ENCODE data around the gene ECI2.

The ECI2 gene

GRCh38 chr6:4134841-4135664, at the start of gene ECI2:
Gene ECI2 (minus strand): TSS chr6:4135575. CDS start chr6:4135560, 15 bp downstream.
- H3K9me3 ChIP-seq (ENCODE audit: low read length) = no peaks in the 10 kb centered on the region
- peak within 1 kb of the TSS; percentile 83 to 92 for H3K4me3 ChIP-seq (ENCODE audit: low read depth in 1 of 2, low read length in 2 of 2)
- no peaks in the 10 kb centered on the region for H3K27me3 ChIP-seq (ENCODE audit: control insufficient read depth in 1 of 2, insufficient read depth in 2 of 2, low read length in 2 of 2)
- H3K9ac ChIP-seq (ENCODE audit: low read length) = peak within 1 kb of the TSS; percentile 59
- peaks cover 7% of the 10 kb centered on the region for H3K36me3 ChIP-seq (ENCODE audit: insufficient read depth, low read length)
- peaks cover 18% of the 10 kb centered on the region for H3K4me1 ChIP-seq (ENCODE audit: insufficient read depth, low read length)
- H3K27ac ChIP-seq (ENCODE audit: low read depth, low read length) = peak within 1 kb of the TSS; percentile 90

- Histone ChIP-seq H3K27ac (ENCODE audit: low read depth, low read length) (no peak overlapping the region), H3K9me3 (ENCODE audit: low read length) (no peaks in the 10 kb centered on the region), H3K27me3 (ENCODE audit: control insufficient read depth in 1 of 2, insufficient read depth in 2 of 2, low read length in 2 of 2) (no peaks in the 10 kb centered on the region), H3K36me3 (ENCODE audit: insufficient read depth, low read length) (no peaks in the 10 kb centered on the region), H3K4me3 (ENCODE audit: low read depth in 1 of 2, low read length in 2 of 2) (no peak overlapping the region), H3K9ac (ENCODE audit: low read length) (no peak overlapping the region), H3K4me1 (ENCODE audit: insufficient read depth, low read length) (no peaks in the 10 kb centered on the region)
These were observed 45.4 kb upstream of the ECI2 start for GRCh38 chr6:4180652-4181255.

DNA sequence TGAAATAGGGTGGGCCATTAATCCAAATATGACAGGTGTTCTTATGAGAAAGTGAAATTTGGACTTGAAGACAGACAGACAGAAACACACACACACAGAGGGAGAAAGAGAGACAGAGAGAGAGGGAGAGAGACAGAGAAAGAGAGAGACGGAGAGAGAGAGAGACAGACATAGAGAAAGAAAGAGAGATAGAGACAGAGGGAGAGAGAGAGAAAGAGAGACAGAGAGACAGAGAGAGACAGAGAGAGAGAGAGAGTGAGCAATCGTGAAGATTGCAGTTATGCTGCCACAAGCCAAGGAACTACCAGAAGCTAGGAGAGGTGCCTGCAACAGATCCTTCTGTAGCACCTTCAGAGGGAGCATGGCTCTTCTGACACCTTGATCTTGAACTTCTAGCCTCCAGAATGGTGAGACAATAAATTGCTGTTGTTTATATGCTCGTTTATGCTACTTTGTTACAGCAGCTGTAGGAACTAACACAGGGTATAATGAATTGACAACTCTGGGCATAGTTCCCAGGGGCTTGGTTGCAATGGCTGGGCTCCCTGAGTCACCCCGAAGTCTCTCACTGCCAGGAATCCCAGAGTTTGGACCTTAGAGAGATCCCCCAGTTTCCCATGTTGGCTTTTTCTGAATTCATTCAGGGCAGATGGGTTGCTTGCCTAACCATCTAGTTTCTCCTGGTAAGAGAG, 44.7 kb upstream of the ECI2 start:
- Histone ChIP-seq H3K36me3 (ENCODE audit: insufficient read depth, low read length) (no peaks in the 10 kb centered on the region), H3K27ac (ENCODE audit: low read depth, low read length) (no peak overlapping the region)

GRCh38 chr6:4178737-4179333, 43.5 kb upstream of the ECI2 start:
- H3K27ac ChIP-seq (ENCODE audit: low read depth, low read length) = no peak overlapping the region
- no peaks in the 10 kb centered on the region for H3K36me3 ChIP-seq (ENCODE audit: insufficient read depth, low read length)
- no peaks in the 10 kb centered on the region for H3K4me1 ChIP-seq (ENCODE audit: insufficient read depth, low read length)
- no peaks in the 10 kb centered on the region for H3K9me3 ChIP-seq (ENCODE audit: low read length)
- H3K27me3 ChIP-seq (ENCODE audit: control insufficient read depth in 1 of 2, insufficient read depth in 2 of 2, low read length in 2 of 2) = no peaks in the 10 kb centered on the region
- no peak overlapping the region for H3K9ac ChIP-seq (ENCODE audit: low read length)
- H3K4me3 ChIP-seq (ENCODE audit: low read depth in 1 of 2, low read length in 2 of 2) = no peak overlapping the region

More for the DNA sequence above, 44.7 kb upstream of the ECI2 start:
- H3K4me1 ChIP-seq (ENCODE audit: insufficient read depth, low read length) = no peaks in the 10 kb centered on the region
- no peak overlapping the region for H3K4me3 ChIP-seq (ENCODE audit: low read depth in 1 of 2, low read length in 2 of 2)
- no peak overlapping the region for H3K9ac ChIP-seq (ENCODE audit: low read length)
- no peaks in the 10 kb centered on the region for H3K27me3 ChIP-seq (ENCODE audit: control insufficient read depth in 1 of 2, insufficient read depth in 2 of 2, low read length in 2 of 2)
- no peaks in the 10 kb centered on the region for H3K9me3 ChIP-seq (ENCODE audit: low read length)

DNA sequence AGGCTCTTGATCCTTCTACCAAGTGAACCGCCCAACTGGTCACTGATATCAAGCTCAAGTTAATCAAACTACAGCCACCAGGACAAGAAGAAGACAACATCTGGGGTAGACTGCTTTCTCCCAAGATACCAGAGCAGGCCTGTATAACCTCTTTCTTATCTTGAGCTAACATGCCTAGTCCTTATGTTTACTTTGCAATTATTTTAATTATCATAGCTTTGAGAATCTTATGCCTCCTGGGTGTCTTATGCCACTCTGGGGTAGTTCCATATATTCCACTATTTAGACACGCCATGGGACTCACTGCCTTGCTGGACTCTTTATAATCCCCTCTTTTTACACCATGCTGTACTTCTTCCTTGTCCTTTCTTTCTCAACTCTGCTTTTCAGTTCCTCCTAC, 41.5 kb upstream of the ECI2 start:
- Histone ChIP-seq H3K4me3 (ENCODE audit: low read depth in 1 of 2, low read length in 2 of 2) (no peak overlapping the region), H3K27me3 (ENCODE audit: control insufficient read depth in 1 of 2, insufficient read depth in 2 of 2, low read length in 2 of 2) (no peaks in the 10 kb centered on the region), H3K9me3 (ENCODE audit: low read length) (no peaks in the 10 kb centered on the region), H3K4me1 (ENCODE audit: insufficient read depth, low read length) (no peaks in the 10 kb centered on the region), H3K36me3 (ENCODE audit: insufficient read depth, low read length) (no peaks in the 10 kb centered on the region), H3K27ac (ENCODE audit: low read depth, low read length) (no peak overlapping the region), H3K9ac (ENCODE audit: low read length) (no peak overlapping the region)

DNA sequence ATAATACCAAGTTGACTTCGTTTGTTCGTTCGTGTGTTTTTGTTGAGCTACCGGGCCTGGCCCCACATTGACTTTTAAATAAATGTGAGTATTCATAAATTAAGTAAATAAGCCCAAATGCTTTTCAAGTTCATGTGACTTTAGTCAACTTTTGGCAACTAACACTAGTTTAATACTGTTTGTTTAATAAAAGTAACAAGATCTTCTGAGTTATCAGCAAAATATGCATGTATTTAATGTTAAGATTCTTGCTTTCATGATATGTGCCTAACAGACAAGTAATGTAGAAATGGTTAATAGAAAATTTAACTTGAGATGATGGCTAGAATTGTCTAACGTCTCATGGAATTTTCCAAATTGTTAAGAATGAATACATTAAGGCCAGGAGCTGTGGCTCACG, 38.7 kb upstream of the ECI2 start:
- no peak overlapping the region for H3K9ac ChIP-seq (ENCODE audit: low read length)
- H3K27me3 ChIP-seq (ENCODE audit: control insufficient read depth in 1 of 2, insufficient read depth in 2 of 2, low read length in 2 of 2) = no peaks in the 10 kb centered on the region
- no peak overlapping the region for H3K4me3 ChIP-seq (ENCODE audit: low read depth in 1 of 2, low read length in 2 of 2)
- H3K36me3 ChIP-seq (ENCODE audit: insufficient read depth, low read length) = no peaks in the 10 kb centered on the region
- H3K9me3 ChIP-seq (ENCODE audit: low read length) = no peaks in the 10 kb centered on the region
- no peak overlapping the region for H3K27ac ChIP-seq (ENCODE audit: low read depth, low read length)
- H3K4me1 ChIP-seq (ENCODE audit: insufficient read depth, low read length) = no peaks in the 10 kb centered on the region

GRCh38 chr6:4172368-4172767, 37.0 kb upstream of the ECI2 start:
- Histone ChIP-seq H3K27me3 (ENCODE audit: control insufficient read depth in 1 of 2, insufficient read depth in 2 of 2, low read length in 2 of 2) (no peaks in the 10 kb centered on the region), H3K4me1 (ENCODE audit: insufficient read depth, low read length) (no peaks in the 10 kb centered on the region)

GRCh38 chr6:4170297-4170696, 34.9 kb upstream of the ECI2 start:
- Histone ChIP-seq H3K27me3 (ENCODE audit: control insufficient read depth in 1 of 2, insufficient read depth in 2 of 2, low read length in 2 of 2) (no peaks in the 10 kb centered on the region), H3K4me3 (ENCODE audit: low read depth in 1 of 2, low read length in 2 of 2) (no peak overlapping the region), H3K36me3 (ENCODE audit: insufficient read depth, low read length) (no peaks in the 10 kb centered on the region), H3K27ac (ENCODE audit: low read depth, low read length) (no peak overlapping the region), H3K4me1 (ENCODE audit: insufficient read depth, low read length) (no peaks in the 10 kb centered on the region), H3K9ac (ENCODE audit: low read length) (no peak overlapping the region), H3K9me3 (ENCODE audit: low read length) (no peaks in the 10 kb centered on the region)

More at GRCh38 chr6:4172368-4172767, 37.0 kb upstream of the ECI2 start:
- no peak overlapping the region for H3K4me3 ChIP-seq (ENCODE audit: low read depth in 1 of 2, low read length in 2 of 2)
- no peak overlapping the region for H3K27ac ChIP-seq (ENCODE audit: low read depth, low read length)
- no peaks in the 10 kb centered on the region for H3K36me3 ChIP-seq (ENCODE audit: insufficient read depth, low read length)
- H3K9me3 ChIP-seq (ENCODE audit: low read length) = no peaks in the 10 kb centered on the region
- H3K9ac ChIP-seq (ENCODE audit: low read length) = no peak overlapping the region

DNA sequence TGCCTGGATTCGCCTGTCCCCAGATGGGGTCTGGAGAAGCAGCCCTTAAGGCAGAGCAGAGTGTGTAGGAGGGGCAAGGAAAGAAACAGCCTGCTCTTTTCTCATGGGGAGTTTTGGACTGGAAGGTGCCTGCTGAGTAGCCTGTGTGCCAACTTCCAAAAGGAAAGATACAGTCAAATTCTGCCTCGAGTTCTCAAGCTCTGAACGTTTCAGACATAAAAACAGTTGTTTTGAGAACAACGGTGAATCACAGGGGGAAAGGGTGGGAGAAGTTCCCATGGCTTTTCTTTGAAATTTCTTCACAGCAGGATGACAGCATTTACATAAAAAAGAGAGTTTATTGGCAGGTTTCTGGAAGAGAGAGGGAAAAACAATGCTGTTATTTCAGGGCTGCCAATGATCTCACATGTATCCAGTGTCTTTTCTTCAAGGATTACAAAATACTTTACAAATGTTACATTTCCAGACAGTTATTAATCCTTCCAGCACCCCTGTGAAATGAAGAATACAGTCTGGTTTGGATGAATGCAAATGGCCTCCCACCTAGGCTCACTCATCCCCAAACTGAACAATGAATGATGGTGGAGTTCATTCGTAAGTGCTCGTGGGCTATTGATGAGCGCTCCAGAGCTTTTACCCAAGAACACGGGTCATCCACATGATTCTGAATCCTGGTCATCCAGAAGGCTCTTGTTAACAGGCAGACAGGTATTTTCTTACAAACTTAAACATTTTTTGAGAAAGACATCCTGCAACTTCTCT, 33.8 kb upstream of the ECI2 start:
- no peak overlapping the region for H3K4me3 ChIP-seq (ENCODE audit: low read depth in 1 of 2, low read length in 2 of 2)
- no peak overlapping the region for H3K9ac ChIP-seq (ENCODE audit: low read length)
- no peaks in the 10 kb centered on the region for H3K27me3 ChIP-seq (ENCODE audit: control insufficient read depth in 1 of 2, insufficient read depth in 2 of 2, low read length in 2 of 2)
- H3K27ac ChIP-seq (ENCODE audit: low read depth, low read length) = no peak overlapping the region
- H3K9me3 ChIP-seq (ENCODE audit: low read length) = no peaks in the 10 kb centered on the region
- no peaks in the 10 kb centered on the region for H3K4me1 ChIP-seq (ENCODE audit: insufficient read depth, low read length)
- H3K36me3 ChIP-seq (ENCODE audit: insufficient read depth, low read length) = no peaks in the 10 kb centered on the region

GRCh38 chr6:4167833-4168232, 32.5 kb upstream of the ECI2 start:
- H3K9ac ChIP-seq (ENCODE audit: low read length) = no peak overlapping the region
- no peak overlapping the region for H3K4me3 ChIP-seq (ENCODE audit: low read depth in 1 of 2, low read length in 2 of 2)
- H3K27ac ChIP-seq (ENCODE audit: low read depth, low read length) = no peak overlapping the region
- H3K9me3 ChIP-seq (ENCODE audit: low read length) = no peaks in the 10 kb centered on the region
- H3K27me3 ChIP-seq (ENCODE audit: control insufficient read depth in 1 of 2, insufficient read depth in 2 of 2, low read length in 2 of 2) = no peaks in the 10 kb centered on the region
- no peaks in the 10 kb centered on the region for H3K36me3 ChIP-seq (ENCODE audit: insufficient read depth, low read length)
- no peaks in the 10 kb centered on the region for H3K4me1 ChIP-seq (ENCODE audit: insufficient read depth, low read length)

- Histone ChIP-seq H3K9me3 (ENCODE audit: low read length) (no peaks in the 10 kb centered on the region), H3K36me3 (ENCODE audit: insufficient read depth, low read length) (no peaks in the 10 kb centered on the region), H3K27me3 (ENCODE audit: control insufficient read depth in 1 of 2, insufficient read depth in 2 of 2, low read length in 2 of 2) (no peaks in the 10 kb centered on the region), H3K27ac (ENCODE audit: low read depth, low read length) (no peak overlapping the region), H3K4me3 (ENCODE audit: low read depth in 1 of 2, low read length in 2 of 2) (no peak overlapping the region), H3K9ac (ENCODE audit: low read length) (no peak overlapping the region), H3K4me1 (ENCODE audit: insufficient read depth, low read length) (no peaks in the 10 kb centered on the region)
These were observed 31.7 kb upstream of the ECI2 start for GRCh38 chr6:4167123-4167522.

Measured in muscle layer of colon (tissue), 2 donors.